NCI-H526 (cell line): ENCODE measurements around the gene WDR46.

Experiments used
- DNase-seq, 2 experiments: peaks; one replicate each; lab custom pipeline; 2025; lab: John Stamatoyannopoulos, UW

WDR46 gene

GRCh38 chr6:33313709-33314514, 24.9 kb upstream of the WDR46 start, which contains the start of gene TAPBP:
TAPBP (minus strand) TSS chr6:33314078; CDS start chr6:33314041, 37 bp downstream.
- DNase-seq, result peak; percentile 63 to 70

- DNase-seq, result peak; percentile 42 to 66
Measured at GRCh38 chr6:33313105-33313708, 24.2 kb upstream of the WDR46 start.

- DNase-seq, result peak; percentile 86 to 91
Measured at GRCh38 chr6:33312361-33313104, 23.5 kb upstream of the WDR46 start.

- DNase-seq, result no peak
Measured at GRCh38 chr6:33306356-33306755, 17.3 kb upstream of the WDR46 start.

GRCh38 chr6:33305052-33305451, 16.0 kb upstream of the WDR46 start:
- no peak for DNase-seq

GRCh38 chr6:33304216-33304615, 15.2 kb upstream of the WDR46 start:
- DNase-seq, result no peak

GRCh38 chr6:33301877-33302276, 12.8 kb upstream of the WDR46 start:
- no peak for DNase-seq

- DNase-seq, result peak; percentile 92 to 97
Measured at GRCh38 chr6:33299237-33299944, 10.4 kb upstream of the WDR46 start.

GRCh38 chr6:33298773-33299236, 9.8 kb upstream of the WDR46 start, which contains the start of gene RGL2:
RGL2 (minus strand) TSS chr6:33298942; CDS start chr6:33298610, 332 bp downstream.
- DNase-seq, result peak; percentile 55 to 74

- DNase-seq, result peak; percentile 46 to 76
Measured at GRCh38 chr6:33297956-33298772, 9.1 kb upstream of the WDR46 start.

- DNase-seq, result peak; percentile 21 to 66
Measured at GRCh38 chr6:33297406-33297955, 8.4 kb upstream of the WDR46 start.

- no peak for DNase-seq
Measured at GRCh38 chr6:33296797-33297405, 7.9 kb upstream of the WDR46 start.

GRCh38 chr6:33295621-33296369, 6.8 kb upstream of the WDR46 start:
- no peak for DNase-seq

- DNase-seq, result no peak
Measured at GRCh38 chr6:33294086-33294823, 5.2 kb upstream of the WDR46 start.

GRCh38 chr6:33292996-33293682, 4.1 kb upstream of the WDR46 start:
- no peak for DNase-seq

- DNase-seq, result no peak
Measured at GRCh38 chr6:33290459-33290858, 1.4 kb upstream of the WDR46 start.

- DNase-seq, result no peak
Measured at GRCh38 chr6:33289784-33290315, 811 bp upstream of the WDR46 start.
